HEK293 (cell line): ENCODE data around the gene WDR18.
A peak's percentile ranks its signal among the peaks of the same experiment; 100 is the strongest.

Experiments
- HOXC10 ChIP-seq: sonication (generic); formaldehyde crosslinking; IDR thresholded peaks from 2 replicates; pipeline ENCODE4 v1.8.1; 2023; ENCODE audit warnings: mild to moderate bottlenecking, missing genetic modification reagents
- PATZ1 ChIP-seq: fragments of 450-650 bp; formaldehyde crosslinking; IDR thresholded peaks from 2 replicates; pipeline ENCODE4 v1.5.1; 2016; ENCODE audit warnings: missing biosample characterization, missing genetic modification characterization
- SCRT2 ChIP-seq: fragments of 450-650 bp; formaldehyde crosslinking; IDR thresholded peaks from 2 replicates; pipeline ENCODE4 v1.5.1; 2016; ENCODE audit warnings: missing biosample characterization, missing genetic modification characterization
- ZFP37 ChIP-seq: fragments of 450-650 bp; formaldehyde crosslinking; IDR thresholded peaks from 2 replicates; pipeline ENCODE4 v1.5.1; 2016; ENCODE audit warnings: missing biosample characterization, missing genetic modification characterization
- ZNF132 ChIP-seq: fragments of 450-650 bp; formaldehyde crosslinking; IDR thresholded peaks from 2 replicates; pipeline ENCODE4 v1.5.1; 2017; ENCODE audit warnings: missing biosample characterization, missing genetic modification characterization, borderline replicate concordance
- ZNF19 ChIP-seq: fragments of 450-650 bp; formaldehyde crosslinking; IDR thresholded peaks from 2 replicates; pipeline ENCODE4; 2016; ENCODE audit warnings: missing biosample characterization, missing genetic modification characterization, low read depth
- ZNF391 ChIP-seq: fragments of 450-650 bp; formaldehyde crosslinking; IDR thresholded peaks from 2 replicates; pipeline ENCODE4 v1.5.1; 2016; ENCODE audit warnings: low read depth, missing biosample characterization, missing genetic modification characterization, borderline replicate concordance
- ZNF423 ChIP-seq: fragments of 450-650 bp; formaldehyde crosslinking; IDR thresholded peaks from 2 replicates; pipeline ENCODE4 v1.5.1; 2016; ENCODE audit warnings: missing biosample characterization, missing genetic modification characterization
- ZNF433 ChIP-seq: fragments of 450-650 bp; formaldehyde crosslinking; IDR thresholded peaks from 2 replicates; pipeline ENCODE4 v1.5.1; 2016; ENCODE audit warnings: missing biosample characterization, missing genetic modification characterization, low read depth
- ZNF658 ChIP-seq: fragments of 450-650 bp; formaldehyde crosslinking; IDR thresholded peaks from 2 replicates; pipeline ENCODE4; 2016; ENCODE audit warnings: missing biosample characterization, missing genetic modification characterization
- ZNF76 ChIP-seq: fragments of 450-650 bp; formaldehyde crosslinking; IDR thresholded peaks from 2 replicates; pipeline ENCODE4; 2016; ENCODE audit warnings: low read depth, missing biosample characterization, missing genetic modification characterization, borderline replicate concordance
- ZSCAN4 ChIP-seq: fragments of 450-650 bp; formaldehyde crosslinking; IDR thresholded peaks from 2 replicates; pipeline ENCODE4 v1.5.1; 2017; ENCODE audit warnings: missing biosample characterization, missing genetic modification characterization
- TF ChIP-seq, protein P1 (sequence below): fragments of 450-650 bp; formaldehyde crosslinking; IDR thresholded peaks from 2 replicates; pipeline ENCODE4 v1.5.1; 2017; ENCODE audit warnings: missing biosample characterization, missing genetic modification characterization
- TF ChIP-seq, protein P2 (sequence below): fragments of 450-650 bp; formaldehyde crosslinking; IDR thresholded peaks from 2 replicates; pipeline ENCODE4 v1.5.1; 2016; ENCODE audit warnings: missing biosample characterization, missing genetic modification characterization
- TF ChIP-seq, protein P3 (sequence below): fragments of 450-650 bp; formaldehyde crosslinking; IDR thresholded peaks from 2 replicates; pipeline ENCODE4 v1.5.1; 2016; ENCODE audit warnings: missing biosample characterization, missing genetic modification characterization, low read depth
- TF ChIP-seq, protein P4 (sequence below): fragments of 450-650 bp; IDR thresholded peaks from 2 replicates; pipeline ENCODE4 v1.5.1; 2018; ENCODE audit warnings: missing biosample characterization, mild to moderate bottlenecking, missing genetic modification characterization

Gene WDR18

DNA sequence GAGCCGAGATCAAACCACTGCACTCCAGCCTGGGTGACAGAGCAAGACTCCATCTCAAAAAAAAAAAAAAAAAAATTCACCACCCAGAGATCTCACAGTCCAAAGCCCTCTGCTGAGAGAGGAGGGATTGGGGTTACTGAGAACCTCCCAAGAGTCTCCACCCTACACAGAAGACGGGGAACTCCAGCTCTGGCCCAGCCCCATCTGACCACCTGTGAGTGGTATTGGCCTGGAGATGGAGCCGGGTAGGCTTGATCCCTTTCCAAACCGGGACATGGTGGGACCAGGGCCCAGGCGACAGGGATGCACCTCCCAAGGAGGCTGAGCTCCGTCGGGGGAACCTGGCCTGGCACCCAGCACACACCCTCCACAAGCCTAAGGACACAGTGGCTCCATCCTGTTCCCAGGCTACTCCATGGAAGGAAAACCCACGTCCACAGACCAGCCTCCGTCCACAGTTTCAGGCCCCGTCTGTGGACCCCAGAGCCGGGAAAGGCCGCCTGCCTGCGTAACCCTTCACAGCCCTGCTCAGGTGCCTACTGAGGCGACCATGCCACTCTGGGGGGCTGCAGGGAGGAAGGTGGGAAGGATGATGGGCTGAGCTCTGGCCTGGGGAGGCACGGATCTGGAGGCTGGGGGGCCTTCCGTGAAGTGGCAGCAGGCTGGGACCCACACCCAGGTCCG, 34.9 kb downstream of the WDR18 start (continued):
- 0 out of 2 replicates have a peak, but pooled peaks have one; percentile 50 for TF ChIP-seq PATZ1 (tag by site-specific recombination)
- TF ChIP-seq, protein P1, sequence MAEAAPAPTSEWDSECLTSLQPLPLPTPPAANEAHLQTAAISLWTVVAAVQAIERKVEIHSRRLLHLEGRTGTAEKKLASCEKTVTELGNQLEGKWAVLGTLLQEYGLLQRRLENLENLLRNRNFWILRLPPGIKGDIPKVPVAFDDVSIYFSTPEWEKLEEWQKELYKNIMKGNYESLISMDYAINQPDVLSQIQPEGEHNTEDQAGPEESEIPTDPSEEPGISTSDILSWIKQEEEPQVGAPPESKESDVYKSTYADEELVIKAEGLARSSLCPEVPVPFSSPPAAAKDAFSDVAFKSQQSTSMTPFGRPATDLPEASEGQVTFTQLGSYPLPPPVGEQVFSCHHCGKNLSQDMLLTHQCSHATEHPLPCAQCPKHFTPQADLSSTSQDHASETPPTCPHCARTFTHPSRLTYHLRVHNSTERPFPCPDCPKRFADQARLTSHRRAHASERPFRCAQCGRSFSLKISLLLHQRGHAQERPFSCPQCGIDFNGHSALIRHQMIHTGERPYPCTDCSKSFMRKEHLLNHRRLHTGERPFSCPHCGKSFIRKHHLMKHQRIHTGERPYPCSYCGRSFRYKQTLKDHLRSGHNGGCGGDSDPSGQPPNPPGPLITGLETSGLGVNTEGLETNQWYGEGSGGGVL (tag by site-specific recombination): peak; percentile 68
- no peak for TF ChIP-seq ZSCAN4 (tag by site-specific recombination)
- no peak for TF ChIP-seq ZNF658 (tag by site-specific recombination)
- peak; percentile 42; the same call in 1 of the 2 replicates for TF ChIP-seq ZNF76
- no peak for TF ChIP-seq ZNF391 (tag by site-specific recombination)
- TF ChIP-seq HOXC10 (CRISPR knock-in tag): no peak
- TF ChIP-seq, protein P2, sequence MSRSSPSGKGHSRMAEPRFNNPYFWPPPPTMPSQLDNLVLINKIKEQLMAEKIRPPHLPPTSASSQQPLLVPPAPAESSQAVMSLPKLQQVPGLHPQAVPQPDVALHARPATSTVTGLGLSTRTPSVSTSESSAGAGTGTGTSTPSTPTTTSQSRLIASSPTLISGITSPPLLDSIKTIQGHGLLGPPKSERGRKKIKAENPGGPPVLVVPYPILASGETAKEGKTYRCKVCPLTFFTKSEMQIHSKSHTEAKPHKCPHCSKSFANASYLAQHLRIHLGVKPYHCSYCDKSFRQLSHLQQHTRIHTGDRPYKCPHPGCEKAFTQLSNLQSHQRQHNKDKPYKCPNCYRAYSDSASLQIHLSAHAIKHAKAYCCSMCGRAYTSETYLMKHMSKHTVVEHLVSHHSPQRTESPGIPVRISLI (tag by site-specific recombination): peak; percentile 90
- no peak for TF ChIP-seq ZNF433
- no peak for TF ChIP-seq ZNF423 (tag by site-specific recombination)
- 0 out of 2 replicates have a peak, but pooled peaks have one; percentile 25 for TF ChIP-seq SCRT2
- TF ChIP-seq, protein P3, sequence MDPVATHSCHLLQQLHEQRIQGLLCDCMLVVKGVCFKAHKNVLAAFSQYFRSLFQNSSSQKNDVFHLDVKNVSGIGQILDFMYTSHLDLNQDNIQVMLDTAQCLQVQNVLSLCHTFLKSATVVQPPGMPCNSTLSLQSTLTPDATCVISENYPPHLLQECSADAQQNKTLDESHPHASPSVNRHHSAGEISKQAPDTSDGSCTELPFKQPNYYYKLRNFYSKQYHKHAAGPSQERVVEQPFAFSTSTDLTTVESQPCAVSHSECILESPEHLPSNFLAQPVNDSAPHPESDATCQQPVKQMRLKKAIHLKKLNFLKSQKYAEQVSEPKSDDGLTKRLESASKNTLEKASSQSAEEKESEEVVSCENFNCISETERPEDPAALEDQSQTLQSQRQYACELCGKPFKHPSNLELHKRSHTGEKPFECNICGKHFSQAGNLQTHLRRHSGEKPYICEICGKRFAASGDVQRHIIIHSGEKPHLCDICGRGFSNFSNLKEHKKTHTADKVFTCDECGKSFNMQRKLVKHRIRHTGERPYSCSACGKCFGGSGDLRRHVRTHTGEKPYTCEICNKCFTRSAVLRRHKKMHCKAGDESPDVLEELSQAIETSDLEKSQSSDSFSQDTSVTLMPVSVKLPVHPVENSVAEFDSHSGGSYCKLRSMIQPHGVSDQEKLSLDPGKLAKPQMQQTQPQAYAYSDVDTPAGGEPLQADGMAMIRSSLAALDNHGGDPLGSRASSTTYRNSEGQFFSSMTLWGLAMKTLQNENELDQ (tag by site-specific recombination): no peak
- no peak for TF ChIP-seq ZNF19 (tag by site-specific recombination)
- no peak for TF ChIP-seq ZFP37 (tag by site-specific recombination)
- no peak for TF ChIP-seq ZNF132 (tag by site-specific recombination)
- TF ChIP-seq, protein P4, sequence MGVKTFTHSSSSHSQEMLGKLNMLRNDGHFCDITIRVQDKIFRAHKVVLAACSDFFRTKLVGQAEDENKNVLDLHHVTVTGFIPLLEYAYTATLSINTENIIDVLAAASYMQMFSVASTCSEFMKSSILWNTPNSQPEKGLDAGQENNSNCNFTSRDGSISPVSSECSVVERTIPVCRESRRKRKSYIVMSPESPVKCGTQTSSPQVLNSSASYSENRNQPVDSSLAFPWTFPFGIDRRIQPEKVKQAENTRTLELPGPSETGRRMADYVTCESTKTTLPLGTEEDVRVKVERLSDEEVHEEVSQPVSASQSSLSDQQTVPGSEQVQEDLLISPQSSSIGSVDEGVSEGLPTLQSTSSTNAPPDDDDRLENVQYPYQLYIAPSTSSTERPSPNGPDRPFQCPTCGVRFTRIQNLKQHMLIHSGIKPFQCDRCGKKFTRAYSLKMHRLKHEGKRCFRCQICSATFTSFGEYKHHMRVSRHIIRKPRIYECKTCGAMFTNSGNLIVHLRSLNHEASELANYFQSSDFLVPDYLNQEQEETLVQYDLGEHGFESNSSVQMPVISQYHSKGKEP: no peak
